ENCODE data around the gene PLPPR1. TPM values are rescaled to one million over a fixed set of nuclear protein-coding genes. Genes with fewer than 3 reads are reported as not detected.

PLPPR1 gene
- total and polyA plus RNA-seq, 10 donors = not detected

- Histone ChIP-seq H3K27ac (no peak overlapping the region), H3K27me3 (replicated peaks in 1 of 7) (no peaks in the 10 kb centered on the region), H3K9me3 (no peaks in the 10 kb centered on the region), H3K4me3 (no peak overlapping the region), H3K4me1 (no peaks in the 10 kb centered on the region), H3K36me3 (no peaks in the 10 kb centered on the region)
- intact Hi-C loops (cut with DNase I; ENCODE audit: low total_unique reads) = no loop called here
- 58 to 78% (median 66%) methylated on average over 1 of the region's 1 CpG for WGBS, 5 donors
- TF ChIP-seq CTCF (IDR thresholded peaks at IDR 0.05 in 8 of 11, conservative IDR thresholded peaks at IDR 0.05 in 3 of 11) (no peak), POLR2A (IDR thresholded peaks at IDR 0.05) (no peak), POLR2AphosphoS5 (IDR thresholded peaks at IDR 0.05) (no peak)
- DNase-seq = no peak
Measured at GRCh38 chr9:101359679-101360078, 331.2 kb downstream of the PLPPR1 start.

- Histone ChIP-seq H3K9me3 (no peaks in the 10 kb centered on the region), H3K27me3 (replicated peaks in 1 of 7) (peaks cover 0 to 4% (median 0%) of the 10 kb centered on the region in 7 donors), H3K27ac (no peak overlapping the region), H3K4me3 (no peak overlapping the region), H3K36me3 (no peaks in the 10 kb centered on the region), H3K4me1 (no peaks in the 10 kb centered on the region)
- intact Hi-C loops (cut with DNase I; ENCODE audit: low total_unique reads) = no loop called here
- TF ChIP-seq POLR2A (IDR thresholded peaks at IDR 0.05) = no peak
- TF ChIP-seq CTCF (IDR thresholded peaks at IDR 0.05 in 8 of 11, conservative IDR thresholded peaks at IDR 0.05 in 3 of 11) = no peak
- no peak for TF ChIP-seq POLR2AphosphoS5 (IDR thresholded peaks at IDR 0.05)
- DNase-seq = no peak
Measured at GRCh38 chr9:101360647-101361046, 332.1 kb downstream of the PLPPR1 start.

GRCh38 chr9:101362450-101362849, 333.9 kb downstream of the PLPPR1 start:
- 77 to 89% (median 82%) methylated on average over 5 of the region's 5 CpGs for WGBS, 5 donors
- no peak for DNase-seq
- no peaks in the 10 kb centered on the region for H3K36me3 ChIP-seq
- no peaks in the 10 kb centered on the region for H3K9me3 ChIP-seq
- H3K4me3 ChIP-seq = no peak overlapping the region
- peaks cover 0 to 4% (median 0%) of the 10 kb centered on the region in 7 donors for H3K27me3 ChIP-seq (replicated peaks in 1 of 7)
- TF ChIP-seq POLR2A (IDR thresholded peaks at IDR 0.05) = no peak
- intact Hi-C loops (cut with DNase I; ENCODE audit: low total_unique reads) = no loop called here
- H3K4me1 ChIP-seq = no peaks in the 10 kb centered on the region
- H3K27ac ChIP-seq = no peak overlapping the region

- intact Hi-C loops (cut with DNase I; ENCODE audit: low total_unique reads) = no loop called here
- Histone ChIP-seq H3K4me1 (no peaks in the 10 kb centered on the region), H3K4me3 (no peak overlapping the region), H3K9me3 (no peaks in the 10 kb centered on the region), H3K36me3 (no peaks in the 10 kb centered on the region), H3K27me3 (replicated peaks in 1 of 7) (peaks cover 0 to 4% (median 0%) of the 10 kb centered on the region in 7 donors), H3K27ac (no peak overlapping the region)
- TF ChIP-seq POLR2A (IDR thresholded peaks at IDR 0.05) (no peak), POLR2AphosphoS5 (IDR thresholded peaks at IDR 0.05) (no peak), CTCF (IDR thresholded peaks at IDR 0.05 in 8 of 11, conservative IDR thresholded peaks at IDR 0.05 in 3 of 11) (no peak)
- DNase-seq = no peak
Measured at GRCh38 chr9:101365181-101365580, 336.7 kb downstream of the PLPPR1 start.
